Hair follicular keratinocyte (primary cell): ENCODE measurements around the gene NOSTRIN. TPM values are rescaled to one million over a fixed set of nuclear protein-coding genes. Genes with fewer than 3 reads are reported as not detected.

ENCODE experiments used
- total RNA-seq: library from RNA; depleted of rRNA; stranded (reverse); fragments of >200 nt; gene quantifications from 2 replicates; pipeline ENCODE4 v1.2.3, GENCODE V29; 2015

The NOSTRIN gene
- total RNA-seq: not detected in 2 replicates

GRCh38 chr2:168801961-168802858, at the start of gene NOSTRIN:
TSS of gene NOSTRIN (plus strand) at chr2:168802637. CDS start at chr2:168802647, 10 bp downstream.

DNA sequence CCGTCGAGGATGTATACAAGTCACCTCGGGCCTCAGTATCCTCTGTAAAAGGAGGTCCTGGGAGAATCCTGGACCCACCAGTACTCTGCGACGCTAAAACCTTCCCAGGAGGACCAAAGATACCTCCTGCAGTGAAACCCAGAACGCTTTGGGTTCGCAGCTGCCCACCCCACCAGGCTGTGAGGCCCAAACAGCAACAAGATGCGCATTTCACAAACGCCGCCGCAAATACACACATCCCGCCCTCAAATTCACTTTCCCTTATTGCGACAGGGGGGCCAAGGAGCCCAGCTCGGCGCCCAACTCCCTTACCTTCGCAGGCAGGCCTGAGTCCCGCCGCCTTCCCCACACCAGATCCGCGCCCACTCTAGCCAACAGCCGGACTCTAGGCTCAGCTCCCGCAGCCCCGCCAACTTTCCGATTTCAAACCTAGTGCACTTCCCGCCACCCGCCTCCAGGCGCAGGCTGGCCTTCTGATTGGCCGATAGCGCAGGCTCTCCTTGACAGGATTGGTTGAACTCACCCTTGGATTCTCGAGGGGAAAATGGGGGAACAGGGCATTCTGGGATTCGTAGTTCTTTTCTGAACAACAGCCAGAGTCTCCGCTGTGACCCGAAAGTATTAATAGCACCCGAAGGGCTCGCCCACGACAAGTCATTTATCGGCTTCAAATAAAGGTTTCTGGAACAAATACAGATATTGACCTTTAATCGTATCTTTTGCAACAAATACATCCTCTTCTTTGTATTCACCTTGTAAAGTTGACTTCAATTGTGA, 87.8 kb downstream of the NOSTRIN start, which contains the start of gene SPC25:
Gene SPC25 (minus strand): TSS at position 425 of the 777 bp plus-strand sequence. CDS start 911 bp downstream, outside the sequence.

GRCh38 chr2:168901003-168901402, 98.6 kb downstream of the NOSTRIN start, which contains the start of gene G6PC2:
TSS of gene G6PC2 (plus strand) at chr2:168901291. CDS start at chr2:168901332, 41 bp downstream.

Other genes with a start within 250 kb of the NOSTRIN start
- 2.0 and 8.8 TPM in 2 replicates for gene SPC25, start 87.8 kb downstream of the NOSTRIN start, total RNA-seq
- not detected in 2 replicates for gene G6PC2, start 98.7 kb downstream of the NOSTRIN start, total RNA-seq
- not detected in 2 replicates for gene ABCB11, start 228.7 kb downstream of the NOSTRIN start, total RNA-seq